Neural cell (in vitro differentiated cells): ENCODE results near the gene RS1. TPM values are rescaled to one million over a fixed set of nuclear protein-coding genes. Genes with fewer than 3 reads are reported as not detected.

Source experiments
- H2AFZ ChIP-seq: fragments of 200-600, 300-800 bp; sonication (generic), shearing (Covaris generic); 2 replicates; pipeline ENCODE4 v1.6.0; 2014; ENCODE audit warnings: low read depth, mild to moderate bottlenecking, antibody characterized with exemption, low read length, moderate library complexity
- H3F3A ChIP-seq: fragments of 200-600 bp; shearing (Covaris generic); 2 replicates; pipeline ENCODE4 v1.6.1; 2016; ENCODE audit warnings: mild to moderate bottlenecking, moderate library complexity, mixed read lengths, antibody characterized with exemption, low read length; ENCODE audit not compliant: insufficient read depth, poor library complexity, severe bottlenecking
- H3K27ac ChIP-seq: fragments of 200-600, 300-800 bp; sonication (generic), shearing (Covaris generic); 2 replicates; pipeline ENCODE4 v1.5.1; 2014; ENCODE audit warnings: mild to moderate bottlenecking, low read length, moderate library complexity
- H3K27me3 ChIP-seq: fragments of 300-800, 200-600 bp; sonication (generic), shearing (Covaris generic); 2 replicates; pipeline ENCODE4 v1.6.0; 2014; ENCODE audit warnings: mild to moderate bottlenecking, low read depth, low read length, moderate library complexity; ENCODE audit not compliant: insufficient read depth
- H3K36me3 ChIP-seq: fragments of 300-800, 200-600 bp; sonication (generic), shearing (Covaris generic); 2 replicates; pipeline ENCODE4 v1.5.1; 2014; ENCODE audit warnings: mild to moderate bottlenecking, antibody characterized with exemption, low read length, moderate library complexity; ENCODE audit not compliant: insufficient read depth
- H3K4me2 ChIP-seq: fragments of 300-800, 200-600 bp; sonication (generic), shearing (Covaris generic); 2 replicates; pipeline ENCODE4 v1.6.0; 2014; ENCODE audit warnings: mild to moderate bottlenecking, low read length
- H3K4me3 ChIP-seq: fragments of 300-800, 200-600 bp; sonication (generic), shearing (Covaris generic); 2 replicates; pipeline ENCODE4 v1.5.1; 2014; ENCODE audit warnings: mild to moderate bottlenecking, low read length, moderate library complexity
- H3K79me2 ChIP-seq: fragments of 200-600 bp; shearing (Covaris generic); replicated peaks from 2 replicates; pipeline ENCODE4 v1.6.0; 2014; ENCODE audit warnings: mild to moderate bottlenecking, low read length, moderate library complexity; ENCODE audit not compliant: insufficient read depth
- H3K9ac ChIP-seq: fragments of 300-800, 200-600 bp; sonication (generic), shearing (Covaris generic); 2 replicates; pipeline ENCODE4 v1.6.1; 2016; ENCODE audit warnings: mild to moderate bottlenecking, low read length, mixed read lengths
- H3K9me2 ChIP-seq: fragments of 200-600 bp; shearing (Covaris generic); 2 replicates; pipeline ENCODE4 v1.6.1; 2016; ENCODE audit warnings: mild to moderate bottlenecking, low read length, mixed read lengths; ENCODE audit not compliant: insufficient read depth
- H3K9me3 ChIP-seq: fragments of 200-600, 300-800 bp; sonication (generic), shearing (Covaris generic); 2 replicates; pipeline ENCODE4 v1.6.1; 2016; ENCODE audit warnings: mild to moderate bottlenecking, mixed run types, low read length, moderate library complexity, mixed read lengths
- H4K20me1 ChIP-seq: fragments of 200-600 bp; shearing (Covaris generic); 2 replicates; pipeline ENCODE4 v1.6.1; 2016; ENCODE audit warnings: mild to moderate bottlenecking, mixed run types; ENCODE audit not compliant: insufficient read depth
- CTCF ChIP-seq: fragments of 450-650 bp; IDR thresholded peaks from 2 replicates; pipeline ENCODE4 v1.5.1; 2014; ENCODE audit warnings: antibody characterized with exemption, mild to moderate bottlenecking, moderate library complexity; ENCODE audit not compliant: poor library complexity, severe bottlenecking
- EP300 ChIP-seq: fragments of 450-650 bp; conservative IDR thresholded peaks from 2 replicates; pipeline ENCODE4 v1.6.1; 2014; ENCODE audit warnings: antibody characterized with exemption, mild to moderate bottlenecking, moderate library complexity; ENCODE audit not compliant: poor library complexity, severe bottlenecking
- EZH2 ChIP-seq: fragments of 200-600, 300-800 bp; shearing (Covaris generic), sonication (generic); IDR thresholded peaks from 2 replicates; pipeline ENCODE4 v1.6.1; 2014; ENCODE audit warnings: antibody characterized with exemption, low read length, borderline replicate concordance, mild to moderate bottlenecking; ENCODE audit not compliant: insufficient read depth, poor library complexity, severe bottlenecking
- MXI1 ChIP-seq: fragments of 450-650 bp; conservative IDR thresholded peaks from 2 replicates; pipeline ENCODE4 v1.6.1; 2014; ENCODE audit warnings: antibody characterized with exemption, mild to moderate bottlenecking; ENCODE audit not compliant: poor library complexity, severe bottlenecking
- POLR2AphosphoS5 ChIP-seq: IDR thresholded peaks from 2 replicates; pipeline ENCODE4 v1.6.1; 2012
- RAD21 ChIP-seq: fragments of 450-650 bp; conservative IDR thresholded peaks from 2 replicates; pipeline ENCODE4 v1.6.1; 2014; ENCODE audit warnings: antibody characterized with exemption, mild to moderate bottlenecking, moderate library complexity
- REST ChIP-seq: IDR thresholded peaks from 2 replicates; pipeline ENCODE4 v1.6.1; 2012; ENCODE audit warnings: borderline replicate concordance
- SMC3 ChIP-seq: fragments of 450-650 bp; conservative IDR thresholded peaks from 2 replicates; pipeline ENCODE4 v1.6.1; 2014; ENCODE audit warnings: antibody characterized with exemption, mild to moderate bottlenecking, moderate library complexity; ENCODE audit not compliant: poor library complexity
- TAF1 ChIP-seq: IDR thresholded peaks from 2 replicates; pipeline ENCODE4 v1.6.1; 2012; ENCODE audit warnings: low read depth
- polyA plus RNA-seq: library from polyadenylated mRNA; depleted of rRNA; stranded (reverse); fragments of >200 nt; gene quantifications from 2 replicates; pipeline ENCODE4 v1.2.3, GENCODE V29; 2014

The RS1 gene
- polyA plus RNA-seq, 1 donor from 2014 or later, result not detected

GRCh38 chrX:18682979-18683387 lies 11.1 kb upstream of the RS1 start:
- no peak overlapping the region for H3K4me3 ChIP-seq
- TF ChIP-seq REST, result no peak
- TF ChIP-seq SMC3, result no peak
- no peak for TF ChIP-seq CTCF
- no peak for TF ChIP-seq POLR2AphosphoS5
- TF ChIP-seq EP300, result no peak
- no peak for TF ChIP-seq EZH2
- no peak for TF ChIP-seq TAF1
- no peak for TF ChIP-seq RAD21
- no peak for TF ChIP-seq MXI1
- H3K36me3 ChIP-seq, result no peaks in the 10 kb centered on the region
- H3K9me2 ChIP-seq, result no peaks in the 10 kb centered on the region
- no peak overlapping the region for H3K4me2 ChIP-seq
- no peak overlapping the region for H2AFZ ChIP-seq
- H3K79me2 ChIP-seq, result no peaks in the 10 kb centered on the region
- no peaks in the 10 kb centered on the region for H3K9me3 ChIP-seq
- no peak overlapping the region for H3K27ac ChIP-seq
- H4K20me1 ChIP-seq, result no peaks in the 10 kb centered on the region
- H3K9ac ChIP-seq, result no peak overlapping the region
- no peaks in the 10 kb centered on the region for H3F3A ChIP-seq
- no peaks in the 10 kb centered on the region for H3K27me3 ChIP-seq

- Histone ChIP-seq H3K9me3 (no peaks in the 10 kb centered on the region), H3F3A (no peaks in the 10 kb centered on the region), H3K9me2 (no peaks in the 10 kb centered on the region), H3K79me2 (no peaks in the 10 kb centered on the region), H3K27me3 (no peaks in the 10 kb centered on the region), H3K27ac (no peak overlapping the region), H3K9ac (no peak overlapping the region), H3K4me2 (no peak overlapping the region), H2AFZ (no peak overlapping the region), H3K4me3 (no peak overlapping the region), H3K36me3 (no peaks in the 10 kb centered on the region), H4K20me1 (no peaks in the 10 kb centered on the region)
- no peak for TF ChIP-seq MXI1
- no peak for TF ChIP-seq RAD21
- TF ChIP-seq REST, result no peak
- no peak for TF ChIP-seq POLR2AphosphoS5
- TF ChIP-seq EP300, result no peak
- no peak for TF ChIP-seq EZH2
- TF ChIP-seq SMC3, result no peak
- no peak for TF ChIP-seq TAF1
- no peak for TF ChIP-seq CTCF
Measured at GRCh38 chrX:18681996-18682395, 10.1 kb upstream of the RS1 start.
